Measurements from ENCODE around the gene TMEM158.

The TMEM158 gene

DNA sequence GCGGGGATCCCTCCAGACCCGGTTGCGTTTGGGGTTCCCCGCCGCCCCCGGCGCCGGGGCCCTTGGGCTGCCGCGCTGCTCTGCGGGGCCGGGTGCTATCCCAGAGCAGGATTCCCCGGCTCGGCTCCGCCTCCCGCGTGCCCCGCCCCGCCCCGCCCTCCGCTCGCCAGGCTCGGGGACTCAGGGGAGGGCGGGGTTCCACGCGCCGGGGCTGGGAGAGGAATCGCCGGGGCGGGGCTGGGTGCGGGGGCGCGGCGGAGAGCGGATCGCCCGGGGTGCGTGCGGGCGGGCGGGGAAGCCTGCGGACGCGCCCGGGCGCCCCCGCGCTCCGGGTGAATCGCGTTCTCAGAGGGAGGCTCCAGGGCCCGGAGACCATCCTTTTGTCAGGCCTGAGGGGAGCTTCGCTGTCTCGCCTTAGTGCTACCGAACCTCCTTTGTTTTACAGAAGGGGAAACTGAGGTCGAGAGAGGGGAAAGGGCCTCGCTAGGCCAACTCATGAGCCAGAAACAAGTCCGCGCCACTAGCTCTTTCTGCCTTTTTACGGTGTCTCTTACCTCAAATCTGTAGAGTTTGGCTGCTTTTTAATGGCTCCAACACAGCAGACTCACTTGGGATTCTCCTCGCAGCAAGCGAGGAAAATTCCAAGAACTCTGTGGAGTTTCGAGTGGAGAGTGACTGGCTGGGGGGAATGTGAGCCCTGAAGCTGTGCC, at the start of gene TMEM158:
Gene TMEM158, minus strand, starts transcription at position 82 of the 710 bp plus-strand sequence. CDS start 260 bp downstream, outside the sequence.
- DNase-seq (ENCODE audit: low spot score): peak; percentile 48

DNA sequence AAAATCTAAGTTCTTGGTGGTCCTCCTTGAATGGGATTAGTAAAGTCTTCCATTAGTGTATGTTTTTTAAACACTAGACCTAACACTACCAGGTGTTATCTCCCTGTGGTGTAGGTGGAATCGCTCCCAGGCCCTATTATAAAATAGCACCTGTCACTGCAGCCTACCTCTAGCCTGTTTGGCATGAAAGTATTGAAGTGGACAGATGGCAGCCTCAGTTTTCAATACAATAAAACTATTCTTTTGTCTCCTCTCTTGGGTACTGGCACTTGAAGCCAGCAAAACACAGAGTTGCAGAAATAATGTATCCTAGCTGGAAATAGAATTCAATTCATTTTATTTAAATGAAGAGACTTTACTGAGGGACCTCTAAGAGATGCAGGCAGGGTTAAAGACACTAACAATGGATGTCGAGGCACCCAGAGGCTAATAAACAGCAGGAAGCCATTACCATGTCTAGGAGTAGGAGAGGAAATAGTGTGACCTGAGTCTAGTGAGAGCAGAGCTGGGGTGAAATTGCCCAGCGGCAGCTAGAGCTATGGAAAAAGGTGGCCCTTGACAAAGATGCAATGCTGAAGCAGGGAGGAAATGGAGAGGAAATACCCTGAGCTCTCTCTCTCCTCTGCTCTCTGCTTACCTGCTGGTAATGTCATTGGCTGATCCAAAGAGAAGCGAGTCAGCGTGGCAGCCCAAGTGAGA, 49.1 kb upstream of the TMEM158 start:
- no peak for DNase-seq (ENCODE audit: low spot score)

DNA sequence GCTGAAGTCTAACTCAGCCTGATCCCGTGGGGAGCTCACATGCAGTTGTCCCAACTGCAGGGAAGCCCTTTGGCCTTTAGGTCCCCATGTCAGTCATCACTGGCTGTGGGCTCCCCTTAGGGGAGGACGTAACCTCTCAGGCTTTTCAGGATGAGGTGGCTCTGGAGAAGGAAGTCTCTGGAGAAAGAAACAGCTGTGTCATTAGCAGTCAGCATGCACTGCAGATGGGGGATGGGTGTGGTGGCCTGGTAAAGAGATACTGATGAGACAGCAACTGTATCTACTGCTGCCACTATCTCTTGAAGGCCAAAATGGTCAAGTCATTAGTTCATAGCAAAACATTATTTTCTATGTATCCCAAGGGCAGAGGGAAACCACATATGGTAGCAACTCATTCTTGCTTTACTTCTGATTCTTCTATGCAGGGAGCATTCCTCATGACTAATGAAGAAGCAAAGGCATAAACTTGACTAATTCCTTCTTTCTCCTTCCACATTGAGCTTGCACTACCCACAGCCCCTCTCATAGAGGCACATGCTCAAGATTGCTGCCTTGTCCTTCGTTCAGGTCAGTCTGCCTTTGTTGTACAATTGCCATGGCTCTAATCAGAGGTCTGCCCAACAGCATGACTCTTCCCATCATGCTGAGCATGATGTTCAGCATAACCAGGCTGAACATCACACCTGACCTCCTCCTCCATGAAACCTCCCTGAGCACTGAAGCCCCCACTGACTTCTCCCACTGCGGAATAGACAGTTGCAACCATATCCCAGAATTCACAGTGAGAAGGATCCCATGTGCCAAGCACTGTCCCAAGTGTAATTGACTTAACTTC, 47.8 kb upstream of the TMEM158 start:
- no peak for DNase-seq (ENCODE audit: low spot score)

GRCh38 chr3:45272828-45273470, 46.9 kb upstream of the TMEM158 start:
- no peak for DNase-seq (ENCODE audit: low spot score)

DNA sequence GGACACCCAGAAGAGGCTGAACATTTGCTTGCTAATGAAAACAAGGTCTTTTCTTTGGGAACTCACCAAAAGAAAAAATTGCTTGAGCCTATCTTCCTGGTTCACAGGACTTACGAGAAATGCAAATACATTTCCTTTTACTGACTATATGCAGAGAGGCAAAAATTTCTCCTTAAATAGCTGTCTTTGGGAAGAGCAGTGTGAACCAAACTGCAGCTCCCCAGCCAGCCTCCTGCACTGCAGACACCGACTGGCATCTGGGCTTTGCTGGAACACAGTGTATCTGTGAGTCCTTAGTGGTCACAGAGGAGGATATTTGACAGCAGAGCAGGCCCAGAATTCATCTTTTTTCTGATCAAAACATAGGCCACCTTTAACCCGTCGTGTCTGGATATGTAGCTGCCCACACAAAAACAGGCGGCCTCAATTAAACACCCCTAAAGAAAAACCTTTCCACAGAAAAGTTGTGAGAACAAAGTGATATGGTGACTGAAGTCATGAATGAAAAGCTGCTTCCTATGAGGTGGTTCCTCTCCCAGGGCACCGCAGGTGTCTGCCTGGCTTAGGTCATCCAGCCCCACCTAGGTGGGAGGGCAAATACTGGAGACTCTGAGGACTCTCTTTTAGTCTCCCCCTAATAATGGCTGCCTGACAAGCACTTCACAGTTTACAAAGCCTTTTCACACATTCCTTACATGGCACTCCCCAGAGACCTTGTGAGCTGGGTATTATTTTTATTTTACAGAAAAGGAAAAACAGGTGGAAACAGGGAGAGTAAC, 46.1 kb upstream of the TMEM158 start:
- no peak for DNase-seq (ENCODE audit: low spot score)

- DNase-seq (ENCODE audit: low spot score): no peak
These were observed 43.9 kb upstream of the TMEM158 start for GRCh38 chr3:45269952-45270351.

DNA sequence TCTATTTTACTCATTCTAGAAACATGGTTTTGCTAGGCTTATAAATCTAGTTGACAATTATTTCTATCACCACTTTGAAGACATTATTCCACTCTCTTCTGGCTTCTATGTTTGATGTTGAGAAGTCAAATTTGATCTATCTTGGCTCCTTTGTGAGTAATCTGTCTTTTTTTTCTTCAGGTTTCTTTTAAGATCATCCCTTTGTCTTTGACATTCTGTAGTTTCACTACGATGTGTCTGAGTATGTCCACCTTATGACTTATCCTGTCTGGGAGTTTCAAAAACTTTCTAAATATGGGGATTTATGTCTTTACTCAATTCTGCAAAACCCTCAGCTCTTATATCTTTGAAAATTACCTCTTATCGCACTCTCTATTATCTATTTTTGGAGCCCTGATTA, 41.0 kb upstream of the TMEM158 start:
- DNase-seq (ENCODE audit: low spot score): no peak

DNA sequence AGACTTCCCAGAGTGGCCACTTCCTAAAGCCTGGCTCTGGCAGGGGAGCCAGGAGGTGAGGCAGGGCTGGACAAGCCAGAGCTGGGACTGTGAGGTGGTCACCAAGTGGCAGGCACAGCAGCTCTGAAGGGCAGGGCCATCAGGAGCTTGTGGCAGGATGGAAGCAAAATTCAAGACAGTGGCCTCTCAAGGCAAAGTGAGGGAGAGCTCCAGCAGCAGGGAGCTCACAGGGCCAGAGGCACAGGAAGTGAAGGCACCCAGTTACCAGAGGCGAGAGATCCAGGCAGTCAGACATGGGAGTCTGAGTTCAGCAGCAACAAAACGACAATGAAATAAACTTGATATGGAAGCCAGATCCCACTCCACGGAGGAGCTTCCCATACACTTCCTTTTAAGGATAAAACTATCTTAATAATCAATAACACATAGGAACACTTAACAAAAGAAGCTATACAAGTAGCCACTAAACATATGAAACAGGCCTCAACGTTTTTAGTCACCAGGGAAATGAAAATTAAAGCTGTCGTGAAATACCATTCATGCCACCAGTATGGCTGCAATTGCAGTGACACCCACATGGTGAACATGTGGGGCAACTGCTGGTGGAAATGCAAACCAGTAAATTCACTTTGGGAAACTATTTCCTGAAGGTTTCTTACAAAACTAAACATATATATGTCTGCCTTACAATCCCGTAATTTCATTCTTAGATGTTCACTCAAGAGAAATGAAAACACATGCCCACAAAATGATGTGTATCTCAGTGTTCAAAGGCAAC, 35.4 kb upstream of the TMEM158 start:
- DNase-seq (ENCODE audit: low spot score): no peak

- DNase-seq (ENCODE audit: low spot score): no peak
These were observed 33.0 kb upstream of the TMEM158 start for GRCh38 chr3:45259133-45259532.

- no peak for DNase-seq (ENCODE audit: low spot score)
These were observed 32.2 kb upstream of the TMEM158 start for GRCh38 chr3:45258317-45258716.

DNA sequence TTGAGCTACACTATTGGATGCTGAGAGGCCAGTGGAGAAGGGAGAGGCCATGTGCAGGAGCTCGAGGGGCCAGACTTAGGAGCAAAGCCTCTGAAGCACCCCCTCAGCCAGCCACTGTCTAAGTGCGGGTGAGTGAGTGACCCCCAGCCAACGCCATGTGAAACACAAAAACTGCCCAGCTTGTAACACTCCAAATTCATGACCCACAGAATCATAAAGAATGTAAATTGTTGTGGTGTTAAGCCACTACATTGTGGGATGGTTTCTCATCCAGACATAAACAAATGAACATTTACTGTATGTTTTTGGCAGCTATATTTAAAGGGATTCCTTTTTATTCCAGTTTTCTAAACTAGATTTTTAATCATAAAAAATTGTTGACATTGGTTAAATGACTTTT, 27.2 kb upstream of the TMEM158 start:
- DNase-seq (ENCODE audit: low spot score): no peak

DNA sequence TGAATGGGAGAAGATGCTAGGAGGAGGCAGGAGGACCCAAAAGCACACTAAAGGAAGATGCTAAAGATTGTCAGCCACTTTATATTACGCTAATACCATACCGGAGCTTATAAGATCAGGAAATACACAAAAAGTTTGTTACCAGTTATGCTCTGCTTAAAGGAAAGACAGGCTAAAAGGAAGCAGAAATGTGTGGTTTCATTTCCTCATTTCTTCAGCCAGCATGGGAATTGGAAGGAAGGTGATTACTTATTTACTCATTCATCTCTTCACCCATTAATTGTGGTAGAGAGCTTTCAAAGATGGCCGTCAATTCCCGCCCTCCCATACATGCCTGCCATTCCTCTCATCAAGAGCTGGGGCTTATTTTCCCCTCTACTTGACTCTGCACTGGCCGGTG, 26.7 kb upstream of the TMEM158 start:
- DNase-seq (ENCODE audit: low spot score): no peak

DNA sequence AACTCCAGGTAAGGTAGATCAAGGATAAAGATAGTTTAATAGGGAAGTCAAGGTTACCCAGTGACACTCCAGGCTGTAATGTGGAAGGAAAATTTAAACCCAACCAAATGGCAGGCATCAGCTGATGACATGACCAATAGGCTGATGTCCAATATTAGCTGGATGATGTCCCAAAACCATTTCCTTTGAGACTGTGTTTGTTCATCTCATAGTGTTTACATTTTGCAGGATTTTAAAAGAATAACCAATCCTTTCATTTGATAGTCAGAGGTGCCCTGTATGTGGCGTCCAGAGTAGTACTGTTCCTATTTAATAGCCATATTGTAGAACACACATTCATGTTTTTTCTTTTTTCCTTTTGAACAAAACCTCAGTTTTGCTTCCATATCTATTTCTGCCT, 23.3 kb upstream of the TMEM158 start:
- no peak for DNase-seq (ENCODE audit: low spot score)

- no peak for DNase-seq (ENCODE audit: low spot score)
These were observed 20.2 kb upstream of the TMEM158 start for GRCh38 chr3:45246241-45246640.

DNA sequence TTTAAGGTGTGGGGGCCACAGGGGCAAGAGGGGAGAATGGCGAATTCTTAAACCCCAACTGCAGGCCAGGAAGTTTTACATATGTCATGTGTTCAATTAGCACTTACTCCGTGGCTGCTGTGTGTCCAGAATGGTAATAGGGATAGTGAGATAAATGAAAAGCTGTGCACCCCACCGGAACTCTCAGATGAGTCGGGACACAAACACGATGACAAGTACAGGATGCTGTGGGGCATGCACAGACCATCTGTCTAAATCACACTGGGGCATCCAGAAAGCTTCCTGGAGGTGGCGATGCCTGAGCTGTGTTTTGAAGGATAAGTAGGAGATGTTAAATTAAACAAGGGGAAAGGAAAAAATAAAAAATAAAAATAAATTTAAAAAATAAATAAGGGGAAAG, 18.3 kb upstream of the TMEM158 start:
- DNase-seq (ENCODE audit: low spot score): no peak

- no peak for DNase-seq (ENCODE audit: low spot score)
These were observed 15.1 kb upstream of the TMEM158 start for GRCh38 chr3:45241206-45241605.

DNA sequence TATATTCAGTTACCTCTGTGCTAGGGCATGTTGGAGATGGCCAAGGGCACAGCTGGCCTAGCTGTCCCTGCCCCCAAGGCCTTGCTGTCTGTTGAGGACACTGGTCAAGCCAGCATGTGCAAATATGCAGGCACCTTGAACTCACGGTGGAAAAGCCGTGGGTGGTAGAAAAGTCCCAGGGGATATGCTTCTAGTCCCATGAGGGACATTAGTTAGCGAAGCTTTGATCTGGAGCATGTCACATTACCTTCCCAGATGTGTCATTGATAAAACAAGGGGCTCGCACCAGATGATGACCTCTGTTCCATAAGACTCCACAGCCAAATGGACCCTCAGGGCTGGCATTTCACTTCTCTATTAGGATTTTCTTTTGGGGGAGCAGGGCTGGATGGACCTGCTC, 14.2 kb upstream of the TMEM158 start:
- no peak for DNase-seq (ENCODE audit: low spot score)

- DNase-seq (ENCODE audit: low spot score): no peak
These were observed 13.2 kb upstream of the TMEM158 start for GRCh38 chr3:45239254-45239653.

- no peak for DNase-seq (ENCODE audit: low spot score)
These were observed 10.9 kb upstream of the TMEM158 start for GRCh38 chr3:45236964-45237363.

GRCh38 chr3:45235409-45235808, 9.3 kb upstream of the TMEM158 start:
- no peak for DNase-seq (ENCODE audit: low spot score)

DNA sequence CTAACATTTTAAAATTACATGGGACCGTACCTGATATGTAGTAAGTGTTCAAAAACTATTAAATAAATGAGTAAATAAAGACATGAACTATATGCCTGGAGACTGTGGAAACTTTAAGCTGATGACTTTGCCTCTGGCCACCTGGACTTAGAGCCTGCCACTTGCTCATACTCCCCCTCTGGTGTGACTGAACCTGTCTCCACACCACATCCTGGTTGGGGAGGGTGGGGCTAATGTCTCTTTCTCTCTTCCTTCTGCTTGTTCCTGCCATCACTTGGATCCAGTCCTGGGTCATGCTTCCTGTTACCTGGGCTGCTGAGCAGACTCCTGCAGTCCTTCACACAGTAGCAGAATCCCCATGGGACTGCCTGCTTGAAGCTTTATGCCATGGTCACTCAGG, 8.2 kb upstream of the TMEM158 start:
- DNase-seq (ENCODE audit: low spot score): no peak

Data from globus pallidus (tissue), 1 donor.